Measurements from ENCODE around the gene IL27RA. TPM values are rescaled to one million over a fixed set of nuclear protein-coding genes. Genes with fewer than 3 reads are reported as not detected.
"Not testable (repeated sequence)": the region's sequence is repeated elsewhere in the genome, so short reads cannot be mapped to it uniquely, and the experiment has no call there.

IL27RA gene
- total RNA-seq, 1 donor from 2014 or later = 1.9 TPM

GRCh38 chr19:14015524-14016035, 16.0 kb upstream of the IL27RA start:
- Mint-ChIP-seq H3K4me3 (ENCODE audit: unreplicated experiment) (no peak overlapping the region), H3K36me3 (ENCODE audit: unreplicated experiment) (no peaks in the 10 kb centered on the region), H3K9me3 (ENCODE audit: unreplicated experiment) (no peaks in the 10 kb centered on the region), H3K27ac (ENCODE audit: unreplicated experiment) (no peak overlapping the region), H3K27me3 (ENCODE audit: unreplicated experiment) (no peaks in the 10 kb centered on the region), H3K4me1 (ENCODE audit: unreplicated experiment) (no peaks in the 10 kb centered on the region)
- no peak for DNase-seq (ENCODE audit: extremely low spot score, unreplicated experiment)
- no peak for TF ChIP-seq CTCF (IDR thresholded peaks at IDR 0.05)

DNA sequence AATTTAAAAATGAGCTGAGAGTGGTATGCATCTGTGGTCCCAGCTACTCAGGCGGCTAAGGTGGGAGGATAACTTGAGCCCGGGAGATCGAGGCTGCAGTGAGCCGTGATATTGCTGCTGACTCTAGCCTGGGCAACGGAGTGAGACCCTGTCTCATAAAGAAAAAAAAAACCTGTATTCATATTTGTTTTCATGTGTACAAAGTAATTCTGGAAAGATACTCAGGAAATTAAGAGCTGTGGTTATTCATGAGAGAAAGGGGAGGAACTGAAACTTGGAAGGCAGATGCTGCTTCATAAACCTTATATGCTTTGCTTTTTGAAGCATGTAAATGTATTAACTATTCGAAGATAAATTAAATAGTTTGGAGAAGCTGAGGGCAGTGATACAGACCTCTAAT, 12.5 kb upstream of the IL27RA start:
- TF ChIP-seq CTCF (IDR thresholded peaks at IDR 0.05) = no peak
- no peak overlapping the region for H3K27ac Mint-ChIP-seq (ENCODE audit: unreplicated experiment)
- DNase-seq (ENCODE audit: extremely low spot score, unreplicated experiment) = no peak
- no peaks in the 10 kb centered on the region for H3K36me3 Mint-ChIP-seq (ENCODE audit: unreplicated experiment)
- no peaks in the 10 kb centered on the region for H3K27me3 Mint-ChIP-seq (ENCODE audit: unreplicated experiment)
- H3K9me3 Mint-ChIP-seq (ENCODE audit: unreplicated experiment) = no peaks in the 10 kb centered on the region
- peaks cover 5% of the 10 kb centered on the region for H3K4me1 Mint-ChIP-seq (ENCODE audit: unreplicated experiment)
- H3K4me3 Mint-ChIP-seq (ENCODE audit: unreplicated experiment) = no peak overlapping the region

DNA sequence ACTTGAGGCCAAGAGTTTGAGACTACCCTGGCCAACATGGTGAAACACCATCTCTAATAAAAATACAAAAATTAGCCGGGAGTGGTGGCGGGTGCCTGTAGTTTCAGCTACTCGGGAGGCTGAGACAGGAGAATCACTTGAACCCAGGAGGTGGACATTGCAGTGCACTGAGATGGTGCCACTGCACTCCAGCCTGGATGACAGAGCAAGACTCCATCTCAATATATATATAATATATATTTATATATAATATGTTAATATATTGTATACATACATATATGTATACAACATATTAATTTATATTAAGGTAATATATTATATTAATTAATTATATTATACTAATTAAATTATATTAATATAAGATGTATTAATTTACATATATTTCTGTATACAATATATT, 11.8 kb upstream of the IL27RA start:
- H3K36me3 Mint-ChIP-seq (ENCODE audit: unreplicated experiment); H3K27me3 Mint-ChIP-seq (ENCODE audit: unreplicated experiment); H3K9me3 Mint-ChIP-seq (ENCODE audit: unreplicated experiment); H3K4me3 Mint-ChIP-seq (ENCODE audit: unreplicated experiment); H3K4me1 Mint-ChIP-seq (ENCODE audit: unreplicated experiment); H3K27ac Mint-ChIP-seq (ENCODE audit: unreplicated experiment); DNase-seq (ENCODE audit: extremely low spot score, unreplicated experiment): not testable (repeated sequence)

GRCh38 chr19:14021474-14021873, 10.1 kb upstream of the IL27RA start:
- no peaks in the 10 kb centered on the region for H3K27me3 Mint-ChIP-seq (ENCODE audit: unreplicated experiment)
- no peaks in the 10 kb centered on the region for H3K9me3 Mint-ChIP-seq (ENCODE audit: unreplicated experiment)
- H3K27ac Mint-ChIP-seq (ENCODE audit: unreplicated experiment) = no peak overlapping the region
- H3K4me3 Mint-ChIP-seq (ENCODE audit: unreplicated experiment) = no peak overlapping the region
- no peaks in the 10 kb centered on the region for H3K36me3 Mint-ChIP-seq (ENCODE audit: unreplicated experiment)
- DNase-seq (ENCODE audit: extremely low spot score, unreplicated experiment) = no peak
- H3K4me1 Mint-ChIP-seq (ENCODE audit: unreplicated experiment) = peaks cover 5% of the 10 kb centered on the region
- TF ChIP-seq CTCF (IDR thresholded peaks at IDR 0.05) = no peak

- no peak overlapping the region for H3K27ac Mint-ChIP-seq (ENCODE audit: unreplicated experiment)
- H3K9me3 Mint-ChIP-seq (ENCODE audit: unreplicated experiment) = no peaks in the 10 kb centered on the region
- peaks cover 5% of the 10 kb centered on the region for H3K4me1 Mint-ChIP-seq (ENCODE audit: unreplicated experiment)
- no peak overlapping the region for H3K4me3 Mint-ChIP-seq (ENCODE audit: unreplicated experiment)
- no peaks in the 10 kb centered on the region for H3K36me3 Mint-ChIP-seq (ENCODE audit: unreplicated experiment)
- H3K27me3 Mint-ChIP-seq (ENCODE audit: unreplicated experiment) = no peaks in the 10 kb centered on the region
- no peak for DNase-seq (ENCODE audit: extremely low spot score, unreplicated experiment)
- TF ChIP-seq CTCF (IDR thresholded peaks at IDR 0.05) = no peak
Measured at GRCh38 chr19:14022469-14022868, 9.1 kb upstream of the IL27RA start.

All from osteocyte (in vitro differentiated cells).